ENCODE results near the gene CNN1. TPM values are rescaled to one million over a fixed set of nuclear protein-coding genes. Genes with fewer than 3 reads are reported as not detected.

The CNN1 gene
- total and polyA plus RNA-seq, 2 of the 13 experiments (the other 11 are each of a cell fraction or from before 2014, with no cell fraction given): 0.70 to 1.1 TPM

GRCh38 chr19:11550265-11550664 is 11.6 kb downstream of the CNN1 start (continued):
- no peak for TF ChIP-seq GATAD1 (CRISPR knock-in tag; IDR thresholded peaks at IDR 0.05)
- no peak for TF ChIP-seq ZNF543 (CRISPR knock-in tag; IDR thresholded peaks at IDR 0.05)
- TF ChIP-seq, protein P1, sequence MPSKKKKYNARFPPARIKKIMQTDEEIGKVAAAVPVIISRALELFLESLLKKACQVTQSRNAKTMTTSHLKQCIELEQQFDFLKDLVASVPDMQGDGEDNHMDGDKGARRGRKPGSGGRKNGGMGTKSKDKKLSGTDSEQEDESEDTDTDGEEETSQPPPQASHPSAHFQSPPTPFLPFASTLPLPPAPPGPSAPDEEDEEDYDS (CRISPR knock-in tag; IDR thresholded peaks at IDR 0.05): no peak

GRCh38 chr19:11551603-11552235 is 13.1 kb downstream of the CNN1 start:
- H3K4me2 ChIP-seq (ENCODE audit: low read depth, low read length): no peak overlapping the region
- peaks cover 5 to 15% of the 10 kb centered on the region in 2 experiments; a peak in 4 of 5 replicates for H3K36me3 ChIP-seq (replicated peaks in 1 of 2; ENCODE audit: control insufficient read depth in 1 of 2, insufficient read depth in 2 of 2, low read length in 2 of 2)
- no peaks in the 10 kb centered on the region for H4K20me1 ChIP-seq (ENCODE audit: insufficient read depth, low read length)
- H2AFZ ChIP-seq (ENCODE audit: low read length): no peak overlapping the region
- no peaks in the 10 kb centered on the region for H3K9me3 ChIP-seq (ENCODE audit: low read length)
- POLR2A ChIA-PET: no interaction called here
- H3K27ac ChIP-seq (ENCODE audit: extremely low read length, insufficient read depth, low read length): no peak overlapping the region
- in situ Hi-C loops (cut with HindIII; ENCODE audit: extremely low pct_ligation_motif_present, low pct_unique_long_range_greater_than_20kb): no loop called here
- H3K27me3 ChIP-seq (ENCODE audit: control insufficient read depth in 1 of 2, insufficient read depth in 2 of 2, low read length in 2 of 2): no peaks in the 10 kb centered on the region
- ATAC-seq: peak; percentile 75
- no peak for FAIRE-seq
- H3K4me3 ChIP-seq (replicated peaks in 1 of 3; ENCODE audit: insufficient read depth in 1 of 3, low read depth in 2 of 3, low read length in 3 of 3): no peak overlapping the region
- 90% methylated on average over 10 of the region's 26 CpGs for WGBS (ENCODE audit: low lambda C conversion rate)
- no peak for DNase-seq (ENCODE audit: low spot score)
- peaks cover 16% of the 10 kb centered on the region for H3K4me1 ChIP-seq (ENCODE audit: insufficient read depth, low read length)
- intact Hi-C loops (cut with micrococcal nuclease; ENCODE audit: unreplicated experiment): no loop called here
- CTCF ChIA-PET (ENCODE audit: low intra/inter-chr PET ratio, low total read pairs): no interaction called here
- no peak overlapping the region for H3K9ac ChIP-seq (ENCODE audit: insufficient read depth, low read depth, low read length)
- BruUV-seq (replicated peaks): no TSS peak
- H3K79me2 ChIP-seq (ENCODE audit: insufficient read depth, low read length): peaks cover 11% of the 10 kb centered on the region
- TF ChIP-seq SKI (IDR thresholded peaks at IDR 0.05; ENCODE audit: partially characterized antibody): no peak
- TF ChIP-seq, protein P2, sequence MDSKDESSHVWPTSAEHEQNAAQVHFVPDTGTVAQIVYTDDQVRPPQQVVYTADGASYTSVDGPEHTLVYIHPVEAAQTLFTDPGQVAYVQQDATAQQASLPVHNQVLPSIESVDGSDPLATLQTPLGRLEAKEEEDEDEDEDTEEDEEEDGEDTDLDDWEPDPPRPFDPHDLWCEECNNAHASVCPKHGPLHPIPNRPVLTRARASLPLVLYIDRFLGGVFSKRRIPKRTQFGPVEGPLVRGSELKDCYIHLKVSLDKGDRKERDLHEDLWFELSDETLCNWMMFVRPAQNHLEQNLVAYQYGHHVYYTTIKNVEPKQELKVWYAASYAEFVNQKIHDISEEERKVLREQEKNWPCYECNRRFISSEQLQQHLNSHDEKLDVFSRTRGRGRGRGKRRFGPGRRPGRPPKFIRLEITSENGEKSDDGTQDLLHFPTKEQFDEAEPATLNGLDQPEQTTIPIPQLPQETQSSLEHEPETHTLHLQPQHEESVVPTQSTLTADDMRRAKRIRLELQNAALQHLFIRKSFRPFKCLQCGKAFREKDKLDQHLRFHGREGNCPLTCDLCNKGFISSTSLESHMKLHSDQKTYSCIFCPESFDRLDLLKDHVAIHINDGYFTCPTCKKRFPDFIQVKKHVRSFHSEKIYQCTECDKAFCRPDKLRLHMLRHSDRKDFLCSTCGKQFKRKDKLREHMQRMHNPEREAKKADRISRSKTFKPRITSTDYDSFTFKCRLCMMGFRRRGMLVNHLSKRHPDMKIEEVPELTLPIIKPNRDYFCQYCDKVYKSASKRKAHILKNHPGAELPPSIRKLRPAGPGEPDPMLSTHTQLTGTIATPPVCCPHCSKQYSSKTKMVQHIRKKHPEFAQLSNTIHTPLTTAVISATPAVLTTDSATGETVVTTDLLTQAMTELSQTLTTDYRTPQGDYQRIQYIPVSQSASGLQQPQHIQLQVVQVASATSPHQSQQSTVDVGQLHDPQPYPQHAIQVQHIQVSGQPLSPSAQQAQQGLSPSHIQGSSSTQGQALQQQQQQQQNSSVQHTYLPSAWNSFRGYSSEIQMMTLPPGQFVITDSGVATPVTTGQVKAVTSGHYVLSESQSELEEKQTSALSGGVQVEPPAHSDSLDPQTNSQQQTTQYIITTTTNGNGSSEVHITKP (CRISPR knock-in tag; IDR thresholded peaks at IDR 0.05; ENCODE audit: low read depth): no peak
- peak; percentile 85 for TF ChIP-seq AGO2 (optimal IDR thresholded peaks at IDR 0.05; ENCODE audit: low read depth, low read length)
- TF ChIP-seq, protein P3, sequence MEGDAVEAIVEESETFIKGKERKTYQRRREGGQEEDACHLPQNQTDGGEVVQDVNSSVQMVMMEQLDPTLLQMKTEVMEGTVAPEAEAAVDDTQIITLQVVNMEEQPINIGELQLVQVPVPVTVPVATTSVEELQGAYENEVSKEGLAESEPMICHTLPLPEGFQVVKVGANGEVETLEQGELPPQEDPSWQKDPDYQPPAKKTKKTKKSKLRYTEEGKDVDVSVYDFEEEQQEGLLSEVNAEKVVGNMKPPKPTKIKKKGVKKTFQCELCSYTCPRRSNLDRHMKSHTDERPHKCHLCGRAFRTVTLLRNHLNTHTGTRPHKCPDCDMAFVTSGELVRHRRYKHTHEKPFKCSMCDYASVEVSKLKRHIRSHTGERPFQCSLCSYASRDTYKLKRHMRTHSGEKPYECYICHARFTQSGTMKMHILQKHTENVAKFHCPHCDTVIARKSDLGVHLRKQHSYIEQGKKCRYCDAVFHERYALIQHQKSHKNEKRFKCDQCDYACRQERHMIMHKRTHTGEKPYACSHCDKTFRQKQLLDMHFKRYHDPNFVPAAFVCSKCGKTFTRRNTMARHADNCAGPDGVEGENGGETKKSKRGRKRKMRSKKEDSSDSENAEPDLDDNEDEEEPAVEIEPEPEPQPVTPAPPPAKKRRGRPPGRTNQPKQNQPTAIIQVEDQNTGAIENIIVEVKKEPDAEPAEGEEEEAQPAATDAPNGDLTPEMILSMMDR (CRISPR knock-in tag; IDR thresholded peaks at IDR 0.05): peak; percentile 69
- TF ChIP-seq ZNF451 (CRISPR knock-in tag; IDR thresholded peaks at IDR 0.05): no peak
- TF ChIP-seq, protein P4, sequence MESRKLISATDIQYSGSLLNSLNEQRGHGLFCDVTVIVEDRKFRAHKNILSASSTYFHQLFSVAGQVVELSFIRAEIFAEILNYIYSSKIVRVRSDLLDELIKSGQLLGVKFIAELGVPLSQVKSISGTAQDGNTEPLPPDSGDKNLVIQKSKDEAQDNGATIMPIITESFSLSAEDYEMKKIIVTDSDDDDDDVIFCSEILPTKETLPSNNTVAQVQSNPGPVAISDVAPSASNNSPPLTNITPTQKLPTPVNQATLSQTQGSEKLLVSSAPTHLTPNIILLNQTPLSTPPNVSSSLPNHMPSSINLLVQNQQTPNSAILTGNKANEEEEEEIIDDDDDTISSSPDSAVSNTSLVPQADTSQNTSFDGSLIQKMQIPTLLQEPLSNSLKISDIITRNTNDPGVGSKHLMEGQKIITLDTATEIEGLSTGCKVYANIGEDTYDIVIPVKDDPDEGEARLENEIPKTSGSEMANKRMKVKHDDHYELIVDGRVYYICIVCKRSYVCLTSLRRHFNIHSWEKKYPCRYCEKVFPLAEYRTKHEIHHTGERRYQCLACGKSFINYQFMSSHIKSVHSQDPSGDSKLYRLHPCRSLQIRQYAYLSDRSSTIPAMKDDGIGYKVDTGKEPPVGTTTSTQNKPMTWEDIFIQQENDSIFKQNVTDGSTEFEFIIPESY (CRISPR knock-in tag; IDR thresholded peaks at IDR 0.05): peak; percentile 59; the same call in 1 of the 2 replicates
- no peak for TF ChIP-seq SMAD1 (CRISPR knock-in tag; IDR thresholded peaks at IDR 0.05; ENCODE audit: borderline replicate concordance, low read depth)
- TF ChIP-seq RBFOX2 (IDR thresholded peaks at IDR 0.05; ENCODE audit: low read depth, low read length): peak; percentile 51; the same call in 1 of the 2 replicates
- TF ChIP-seq SIN3B (IDR thresholded peaks at IDR 0.05; ENCODE audit: low read length): no peak
- TF ChIP-seq RCOR2 (CRISPR knock-in tag; IDR thresholded peaks at IDR 0.05): no peak
- peak; percentile 51; the same call in 1 of the 2 replicates for TF ChIP-seq STAG1 (CRISPR knock-in tag; IDR thresholded peaks at IDR 0.05)
- no peak for TF ChIP-seq MXI1 (IDR thresholded peaks at IDR 0.05; ENCODE audit: borderline replicate concordance, low read depth, low read length)
- no peak for TF ChIP-seq SALL1 (CRISPR knock-in tag; IDR thresholded peaks at IDR 0.05)

Data from HepG2 (cell line).